HepG2 (cell line): Measurements from ENCODE around the gene NPB. TPM values are rescaled to one million over a fixed set of nuclear protein-coding genes. Genes with fewer than 3 reads are reported as not detected.
A peak's percentile ranks its signal among the peaks of the same experiment; 100 is the strongest.

ENCODE experiments used
- AGO2 ChIP-seq: fragments of 200-400 bp; formaldehyde crosslinking; optimal IDR thresholded peaks from 2 replicates; pipeline ENCODE3; 2017; ENCODE audit warnings: mild to moderate bottlenecking, low read depth, low read length, moderate library complexity
- BRD4 ChIP-seq: sonication (generic); formaldehyde crosslinking; IDR thresholded peaks from 2 replicates; pipeline ENCODE4 v1.4.0; 2020; ENCODE audit warnings: missing genetic modification reagents
- CEBPB ChIP-seq: IDR thresholded peaks from 2 replicates; pipeline ENCODE4 v1.6.1; 2011; ENCODE audit warnings: low read depth, low read length, improper control_type of control experiment, borderline replicate concordance
- GATA4 ChIP-seq: sonication (generic); IDR thresholded peaks from 2 replicates; pipeline ENCODE4 v1.6.1; 2016; ENCODE audit warnings: antibody characterized with exemption, low read depth, borderline replicate concordance
- HMG20B ChIP-seq: conservative IDR thresholded peaks from 2 replicates; pipeline ENCODE4 v1.6.1; 2016; ENCODE audit warnings: missing genetic modification reagents, missing compliant biosample characterization
- JUN ChIP-seq: sonication (generic); formaldehyde crosslinking; IDR thresholded peaks from 2 replicates; pipeline ENCODE4 v1.4.0; 2020; ENCODE audit warnings: mild to moderate bottlenecking, missing genetic modification reagents
- KLF16 ChIP-seq, 2 experiments: sonication (generic) in 1 of 2; formaldehyde crosslinking in 1 of 2; IDR thresholded peaks; 2 replicates each; pipeline versions ENCODE4 v1.6.1 to v1.8.0; 2016 to 2023; ENCODE audit warnings: missing genetic modification reagents in 2 of 2, missing compliant biosample characterization in 1 of 2
- MAFK ChIP-seq, 2 experiments: IDR thresholded peaks in 1 of 2; conservative IDR thresholded peaks in 1 of 2; 2 replicates each; pipeline ENCODE4 v1.6.1; 2011; ENCODE audit warnings: improper control_type of control experiment in 2 of 2, low read length in 2 of 2
- NONO ChIP-seq, 2 experiments: fragments of 450-650 bp in 1 of 2; sonication (generic) in 1 of 2; formaldehyde crosslinking in 1 of 2; IDR thresholded peaks in 1 of 2; conservative IDR thresholded peaks in 1 of 2; 2 replicates each; pipeline versions ENCODE4 v1.6.1 to v1.8.0; 2017 to 2022; ENCODE audit warnings: mild to moderate bottlenecking in 1 of 2, missing genetic modification reagents in 1 of 2, moderate library complexity in 1 of 2
- NR1H2 ChIP-seq: sonication (generic); formaldehyde crosslinking; IDR thresholded peaks from 2 replicates; pipeline ENCODE4 v1.8.1; 2022; ENCODE audit warnings: low read depth, missing genetic modification reagents, borderline replicate concordance
- PPARG ChIP-seq: conservative IDR thresholded peaks from 2 replicates; pipeline ENCODE4 v1.6.1; 2016; ENCODE audit warnings: missing biosample characterization, missing genetic modification reagents
- TAF1 ChIP-seq: sonication (generic); formaldehyde crosslinking; IDR thresholded peaks from 2 replicates; pipeline ENCODE4 v1.4.0; 2020; ENCODE audit warnings: missing genetic modification reagents
- U2AF1 ChIP-seq: fragments of 200-400 bp; formaldehyde crosslinking; optimal IDR thresholded peaks from 2 replicates; pipeline ENCODE3; 2017; ENCODE audit warnings: mild to moderate bottlenecking, low read depth, low read length
- ZBTB37 ChIP-seq: sonication (generic); formaldehyde crosslinking; IDR thresholded peaks from 2 replicates; pipeline ENCODE4 v1.4.0; 2020; ENCODE audit warnings: mild to moderate bottlenecking, missing genetic modification reagents
- ZNF546 ChIP-seq: sonication (generic); formaldehyde crosslinking; conservative IDR thresholded peaks from 2 replicates; pipeline ENCODE4 v1.8.1; 2023; ENCODE audit warnings: mild to moderate bottlenecking, missing genetic modification reagents
- ZSCAN25 ChIP-seq: sonication (generic); formaldehyde crosslinking; IDR thresholded peaks from 2 replicates; pipeline ENCODE4 v1.8.0; 2022; ENCODE audit warnings: mild to moderate bottlenecking, missing genetic modification reagents
- polyA plus RNA-seq, 8 experiments: library from polyadenylated mRNA; depleted of rRNA in 3 of 8; stranded (reverse) in 7 of 8; unstranded in 1 of 8; fragments of >200 nt; fragmentation: Illumina TruSeq in 4 of 8; extraction: Trizol in 4 of 8; gene quantifications; 2 replicates each; pipeline versions ENCODE4 v1.2.1 to v1.2.3, GENCODE V29; 2011 to 2016; ENCODE audit warnings: low read depth in 4 of 8, missing spikeins in 1 of 8, mixed read lengths in 1 of 8; ENCODE audit not compliant: insufficient read depth in 1 of 8
- total RNA-seq, 5 experiments: library from RNA; depleted of rRNA; stranded (reverse); fragments of >200 nt; fragmentation: Illumina TruSeq; extraction: Trizol; gene quantifications; 2 replicates each; pipeline ENCODE4 v1.2.3, GENCODE V29; 2016; ENCODE audit warnings: low read depth in 1 of 5
- TF ChIP-seq, protein P1 (sequence below): sonication (generic); formaldehyde crosslinking; IDR thresholded peaks from 2 replicates; pipeline ENCODE4 v1.4.0; 2020; ENCODE audit warnings: missing genetic modification reagents, mild to moderate bottlenecking, borderline replicate concordance
- TF ChIP-seq, protein P2 (sequence below): sonication (generic); formaldehyde crosslinking; IDR thresholded peaks from 2 replicates; pipeline ENCODE4 v1.4.0; 2020; ENCODE audit warnings: mild to moderate bottlenecking, missing genetic modification reagents
- TF ChIP-seq, protein P3 (sequence below): sonication (generic); formaldehyde crosslinking; IDR thresholded peaks from 2 replicates; pipeline ENCODE4 v1.4.0; 2020; ENCODE audit warnings: mild to moderate bottlenecking, missing genetic modification reagents
- TF ChIP-seq, protein P4 (sequence below): sonication (generic); formaldehyde crosslinking; IDR thresholded peaks from 2 replicates; pipeline ENCODE4 v1.4.0; 2020; ENCODE audit warnings: missing genetic modification reagents

The NPB gene
- total and polyA plus RNA-seq, 2 of the 13 experiments (the other 11 are each of a cell fraction or from before 2014, with no cell fraction given), result 0.11 to 0.93 TPM

- 0 out of 2 replicates have a peak, but pooled peaks have one; percentile 41 for TF ChIP-seq PPARG (CRISPR knock-in tag)
- TF ChIP-seq, protein P1, sequence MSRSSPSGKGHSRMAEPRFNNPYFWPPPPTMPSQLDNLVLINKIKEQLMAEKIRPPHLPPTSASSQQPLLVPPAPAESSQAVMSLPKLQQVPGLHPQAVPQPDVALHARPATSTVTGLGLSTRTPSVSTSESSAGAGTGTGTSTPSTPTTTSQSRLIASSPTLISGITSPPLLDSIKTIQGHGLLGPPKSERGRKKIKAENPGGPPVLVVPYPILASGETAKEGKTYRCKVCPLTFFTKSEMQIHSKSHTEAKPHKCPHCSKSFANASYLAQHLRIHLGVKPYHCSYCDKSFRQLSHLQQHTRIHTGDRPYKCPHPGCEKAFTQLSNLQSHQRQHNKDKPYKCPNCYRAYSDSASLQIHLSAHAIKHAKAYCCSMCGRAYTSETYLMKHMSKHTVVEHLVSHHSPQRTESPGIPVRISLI (CRISPR knock-in tag), result no peak
- TF ChIP-seq NR1H2, result no peak
- TF ChIP-seq NONO (IDR thresholded peaks at IDR 0.05), result no peak
- peak; percentile 63 for TF ChIP-seq NONO (CRISPR knock-in tag; conservative IDR thresholded peaks at IDR 0.05)
- TF ChIP-seq BRD4, result 0 out of 2 replicates have a peak, but pooled peaks have one; percentile 15
- no peak for TF ChIP-seq JUN
- peak; percentile 95 to 99 for TF ChIP-seq MAFK (conservative IDR thresholded peaks at IDR 0.05 in 1 of 2, IDR thresholded peaks at IDR 0.05 in 1 of 2; ENCODE audit: low read length in 2 of 2)
- TF ChIP-seq ZNF546 (CRISPR knock-in tag), result peak; percentile 50; the same call in 1 of the 2 replicates
- TF ChIP-seq, protein P2, sequence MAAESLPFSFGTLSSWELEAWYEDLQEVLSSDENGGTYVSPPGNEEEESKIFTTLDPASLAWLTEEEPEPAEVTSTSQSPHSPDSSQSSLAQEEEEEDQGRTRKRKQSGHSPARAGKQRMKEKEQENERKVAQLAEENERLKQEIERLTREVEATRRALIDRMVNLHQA (CRISPR knock-in tag), result no peak
- no peak for TF ChIP-seq U2AF1
- TF ChIP-seq, protein P3, sequence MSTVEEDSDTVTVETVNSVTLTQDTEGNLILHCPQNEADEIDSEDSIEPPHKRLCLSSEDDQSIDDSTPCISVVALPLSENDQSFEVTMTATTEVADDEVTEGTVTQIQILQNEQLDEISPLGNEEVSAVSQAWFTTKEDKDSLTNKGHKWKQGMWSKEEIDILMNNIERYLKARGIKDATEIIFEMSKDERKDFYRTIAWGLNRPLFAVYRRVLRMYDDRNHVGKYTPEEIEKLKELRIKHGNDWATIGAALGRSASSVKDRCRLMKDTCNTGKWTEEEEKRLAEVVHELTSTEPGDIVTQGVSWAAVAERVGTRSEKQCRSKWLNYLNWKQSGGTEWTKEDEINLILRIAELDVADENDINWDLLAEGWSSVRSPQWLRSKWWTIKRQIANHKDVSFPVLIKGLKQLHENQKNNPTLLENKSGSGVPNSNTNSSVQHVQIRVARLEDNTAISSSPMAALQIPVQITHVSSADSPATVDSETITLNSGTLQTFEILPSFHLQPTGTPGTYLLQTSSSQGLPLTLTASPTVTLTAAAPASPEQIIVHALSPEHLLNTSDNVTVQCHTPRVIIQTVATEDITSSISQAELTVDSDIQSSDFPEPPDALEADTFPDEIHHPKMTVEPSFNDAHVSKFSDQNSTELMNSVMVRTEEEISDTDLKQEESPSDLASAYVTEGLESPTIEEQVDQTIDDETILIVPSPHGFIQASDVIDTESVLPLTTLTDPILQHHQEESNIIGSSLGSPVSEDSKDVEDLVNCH (CRISPR knock-in tag), result no peak
- peak; percentile 49; the same call in 1 of the 2 replicates for TF ChIP-seq TAF1 (CRISPR knock-in tag)
- peak; percentile 75; the same call in 1 of the 2 replicates for TF ChIP-seq ZBTB37
- no peak for TF ChIP-seq CEBPB
- TF ChIP-seq HMG20B (CRISPR knock-in tag), result 0 out of 2 replicates have a peak, but pooled peaks have one; percentile 21
- TF ChIP-seq GATA4, result peak; percentile 62; the same call in 1 of the 2 replicates
- peak; percentile 70 for TF ChIP-seq AGO2
- TF ChIP-seq, protein P4, sequence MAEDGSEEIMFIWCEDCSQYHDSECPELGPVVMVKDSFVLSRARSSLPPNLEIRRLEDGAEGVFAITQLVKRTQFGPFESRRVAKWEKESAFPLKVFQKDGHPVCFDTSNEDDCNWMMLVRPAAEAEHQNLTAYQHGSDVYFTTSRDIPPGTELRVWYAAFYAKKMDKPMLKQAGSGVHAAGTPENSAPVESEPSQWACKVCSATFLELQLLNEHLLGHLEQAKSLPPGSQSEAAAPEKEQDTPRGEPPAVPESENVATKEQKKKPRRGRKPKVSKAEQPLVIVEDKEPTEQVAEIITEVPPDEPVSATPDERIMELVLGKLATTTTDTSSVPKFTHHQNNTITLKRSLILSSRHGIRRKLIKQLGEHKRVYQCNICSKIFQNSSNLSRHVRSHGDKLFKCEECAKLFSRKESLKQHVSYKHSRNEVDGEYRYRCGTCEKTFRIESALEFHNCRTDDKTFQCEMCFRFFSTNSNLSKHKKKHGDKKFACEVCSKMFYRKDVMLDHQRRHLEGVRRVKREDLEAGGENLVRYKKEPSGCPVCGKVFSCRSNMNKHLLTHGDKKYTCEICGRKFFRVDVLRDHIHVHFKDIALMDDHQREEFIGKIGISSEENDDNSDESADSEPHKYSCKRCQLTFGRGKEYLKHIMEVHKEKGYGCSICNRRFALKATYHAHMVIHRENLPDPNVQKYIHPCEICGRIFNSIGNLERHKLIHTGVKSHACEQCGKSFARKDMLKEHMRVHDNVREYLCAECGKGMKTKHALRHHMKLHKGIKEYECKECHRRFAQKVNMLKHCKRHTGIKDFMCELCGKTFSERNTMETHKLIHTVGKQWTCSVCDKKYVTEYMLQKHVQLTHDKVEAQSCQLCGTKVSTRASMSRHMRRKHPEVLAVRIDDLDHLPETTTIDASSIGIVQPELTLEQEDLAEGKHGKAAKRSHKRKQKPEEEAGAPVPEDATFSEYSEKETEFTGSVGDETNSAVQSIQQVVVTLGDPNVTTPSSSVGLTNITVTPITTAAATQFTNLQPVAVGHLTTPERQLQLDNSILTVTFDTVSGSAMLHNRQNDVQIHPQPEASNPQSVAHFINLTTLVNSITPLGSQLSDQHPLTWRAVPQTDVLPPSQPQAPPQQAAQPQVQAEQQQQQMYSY (CRISPR knock-in tag), result no peak
- peak in 1 of 2 experiments; percentile 36; a peak in 1 of 4 replicates for TF ChIP-seq KLF16 (CRISPR knock-in tag; IDR thresholded peaks at IDR 0.05)
- TF ChIP-seq ZSCAN25 (CRISPR knock-in tag), result peak; percentile 95
These were observed 24.6 kb downstream of the NPB start (continued) for GRCh38 chr17:81926451-81927151.
